Brain microvascular endothelial cell (primary cell): ENCODE measurements around the gene PPP2R3C.

Experiments
- DNase-seq: peaks from one replicate; pipeline ENCODE4 v3.0.0-alpha.2; 2020
- H3K27ac ChIP-seq: fragments of 250-450 bp; sonication (Bioruptor Pico); 2 replicates; pipeline ENCODE4 v1.5.1; 2020; ENCODE audit warnings: mild to moderate bottlenecking, moderate library complexity
- H3K27me3 ChIP-seq: fragments of 250-450 bp; sonication (Bioruptor Pico); replicated peaks from 2 replicates; pipeline ENCODE4 v1.5.1; 2020; ENCODE audit warnings: mild to moderate bottlenecking
- H3K36me3 ChIP-seq: fragments of 250-450 bp; sonication (Bioruptor Pico); replicated peaks from 2 replicates; pipeline ENCODE4 v1.5.1; 2020; ENCODE audit warnings: mild to moderate bottlenecking
- H3K4me3 ChIP-seq: 2 replicates; pipeline ENCODE4 v1.5.1; 2011; ENCODE audit warnings: low read depth, mild to moderate bottlenecking, control low read depth, low read length, moderate library complexity
- in situ Hi-C: cut with HindIII; loops from 2 replicates; pipeline ENCODE4 v1.10.0; 2017; ENCODE audit warnings: low sequenced_read_pairs, low pct_ligation_motif_present
- TF ChIP-seq, protein P1 (sequence below): IDR thresholded peaks from 2 replicates; pipeline ENCODE4 v1.5.1; 2011; ENCODE audit warnings: low read depth, mild to moderate bottlenecking, moderate library complexity, low read length, control low read depth, inconsistent platforms; ENCODE audit errors: missing control alignments

Gene PPP2R3C

DNA sequence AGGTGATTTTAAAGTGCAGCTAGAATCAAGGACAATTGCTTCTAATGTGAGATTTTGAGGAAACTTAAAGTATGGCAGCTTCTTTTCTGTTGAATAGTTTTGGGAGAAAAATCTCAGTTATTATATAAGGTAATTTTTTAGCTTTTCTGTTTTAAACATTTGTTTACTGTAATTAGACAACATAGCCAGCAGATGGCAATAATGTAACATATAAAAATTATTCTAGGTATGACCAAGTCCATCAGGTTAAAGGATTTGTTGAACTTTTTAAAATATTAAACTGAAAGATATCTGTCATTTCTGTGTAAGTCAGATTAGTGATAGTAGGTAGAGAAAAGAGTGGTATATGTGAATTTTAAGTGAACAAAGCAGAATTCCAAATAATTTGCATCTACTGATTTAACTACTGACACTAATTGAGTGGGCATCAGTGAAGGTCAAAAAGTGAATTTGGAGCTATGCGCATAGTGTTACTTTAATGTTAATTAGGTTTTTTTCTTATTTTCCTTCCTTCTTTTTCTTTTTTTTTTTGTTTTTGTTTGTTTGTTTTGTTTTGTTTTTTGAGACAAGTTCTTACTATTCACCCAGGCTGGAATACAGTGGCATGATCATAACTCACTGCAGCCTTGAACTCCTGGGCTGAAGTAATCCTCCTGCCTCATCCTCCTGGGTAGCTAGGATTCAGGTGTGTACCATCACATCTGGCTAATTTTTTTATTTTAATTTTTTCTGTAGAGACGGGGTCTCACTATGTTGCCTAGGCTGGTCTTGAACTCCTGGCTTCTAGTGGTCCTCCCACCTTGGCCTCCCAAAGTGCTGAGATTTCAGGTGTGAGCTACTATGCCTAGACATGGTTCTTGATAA, 19.2 kb upstream of the PPP2R3C start:
- DNase-seq, result no peak
- TF ChIP-seq, protein P1, sequence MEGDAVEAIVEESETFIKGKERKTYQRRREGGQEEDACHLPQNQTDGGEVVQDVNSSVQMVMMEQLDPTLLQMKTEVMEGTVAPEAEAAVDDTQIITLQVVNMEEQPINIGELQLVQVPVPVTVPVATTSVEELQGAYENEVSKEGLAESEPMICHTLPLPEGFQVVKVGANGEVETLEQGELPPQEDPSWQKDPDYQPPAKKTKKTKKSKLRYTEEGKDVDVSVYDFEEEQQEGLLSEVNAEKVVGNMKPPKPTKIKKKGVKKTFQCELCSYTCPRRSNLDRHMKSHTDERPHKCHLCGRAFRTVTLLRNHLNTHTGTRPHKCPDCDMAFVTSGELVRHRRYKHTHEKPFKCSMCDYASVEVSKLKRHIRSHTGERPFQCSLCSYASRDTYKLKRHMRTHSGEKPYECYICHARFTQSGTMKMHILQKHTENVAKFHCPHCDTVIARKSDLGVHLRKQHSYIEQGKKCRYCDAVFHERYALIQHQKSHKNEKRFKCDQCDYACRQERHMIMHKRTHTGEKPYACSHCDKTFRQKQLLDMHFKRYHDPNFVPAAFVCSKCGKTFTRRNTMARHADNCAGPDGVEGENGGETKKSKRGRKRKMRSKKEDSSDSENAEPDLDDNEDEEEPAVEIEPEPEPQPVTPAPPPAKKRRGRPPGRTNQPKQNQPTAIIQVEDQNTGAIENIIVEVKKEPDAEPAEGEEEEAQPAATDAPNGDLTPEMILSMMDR, result no peak

DNA sequence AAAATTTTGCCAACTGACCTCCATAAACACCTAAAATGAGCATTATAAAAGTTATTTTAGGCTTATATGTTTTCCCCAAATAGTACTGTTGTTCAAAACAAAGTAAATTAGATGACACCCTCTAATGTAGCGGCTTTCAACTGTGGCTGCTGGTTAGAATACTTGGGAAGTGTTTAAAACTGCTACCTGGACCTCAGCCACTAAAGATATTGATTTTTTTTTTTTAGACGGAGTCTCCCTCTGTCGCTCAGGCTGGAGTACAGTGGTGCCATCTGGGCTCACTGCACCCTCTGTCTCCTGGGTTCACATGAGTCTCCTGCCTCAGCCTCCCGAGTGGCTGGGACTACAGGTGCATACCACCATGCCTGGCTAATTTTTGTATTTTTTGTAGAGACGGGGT, 16.8 kb upstream of the PPP2R3C start:
- DNase-seq, result no peak
- Histone ChIP-seq H3K27me3 (no peaks in the 10 kb centered on the region), H3K4me3 (no peak overlapping the region), H3K36me3 (no peaks in the 10 kb centered on the region), H3K27ac (no peak overlapping the region)
- in situ Hi-C loops, result no loop called here
- TF ChIP-seq, protein P1, result no peak

More for the DNA sequence above, 19.2 kb upstream of the PPP2R3C start:
- Histone ChIP-seq H3K27me3 (no peaks in the 10 kb centered on the region), H3K36me3 (no peaks in the 10 kb centered on the region), H3K4me3 (no peak overlapping the region), H3K27ac (no peak overlapping the region)
- in situ Hi-C loops, result no loop called here

DNA sequence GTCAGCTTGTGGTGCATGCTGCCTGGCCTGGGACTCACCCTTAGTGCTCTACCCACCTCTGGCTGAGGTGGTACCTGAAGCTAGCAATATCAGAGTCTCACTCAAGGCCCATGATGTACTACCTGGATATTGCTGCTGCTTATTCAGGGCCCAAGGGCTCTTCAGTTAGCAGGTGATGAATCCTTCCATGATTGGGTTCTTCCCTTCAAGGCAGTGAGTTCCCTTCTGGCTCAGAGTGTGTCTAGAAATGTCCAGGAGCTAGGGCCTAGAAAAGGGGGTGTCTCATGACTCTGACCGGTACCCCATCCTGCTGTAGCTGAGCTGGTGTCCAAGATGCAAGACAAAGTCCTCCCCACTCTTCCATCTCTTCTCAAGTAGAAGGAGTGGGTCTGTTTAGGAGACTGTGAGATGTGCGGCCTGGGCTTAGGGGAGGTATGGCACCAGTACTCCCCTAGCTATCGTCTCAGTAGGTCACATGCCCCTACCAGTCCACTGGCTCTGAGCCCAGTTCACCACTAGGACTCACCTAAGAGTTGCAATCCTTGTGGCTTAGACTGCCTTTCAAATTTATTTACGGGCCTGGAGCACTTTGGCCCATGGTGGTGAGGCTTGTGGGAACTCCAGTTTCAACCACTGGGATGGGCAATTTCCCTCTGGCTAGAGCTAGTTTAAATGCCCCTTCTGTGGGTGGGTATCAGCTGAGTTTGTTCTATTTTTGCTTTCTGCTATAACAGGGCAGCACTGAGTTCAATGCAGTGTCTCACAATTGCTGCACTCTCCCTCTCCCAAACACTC, 12.7 kb upstream of the PPP2R3C start:
- no peak for DNase-seq
- H3K4me3 ChIP-seq, result no peak overlapping the region
- TF ChIP-seq, protein P1, result no peak
- H3K36me3 ChIP-seq, result peaks cover 3% of the 10 kb centered on the region
- H3K27me3 ChIP-seq, result no peaks in the 10 kb centered on the region
- no peak overlapping the region for H3K27ac ChIP-seq
- in situ Hi-C loops, result no loop called here

DNA sequence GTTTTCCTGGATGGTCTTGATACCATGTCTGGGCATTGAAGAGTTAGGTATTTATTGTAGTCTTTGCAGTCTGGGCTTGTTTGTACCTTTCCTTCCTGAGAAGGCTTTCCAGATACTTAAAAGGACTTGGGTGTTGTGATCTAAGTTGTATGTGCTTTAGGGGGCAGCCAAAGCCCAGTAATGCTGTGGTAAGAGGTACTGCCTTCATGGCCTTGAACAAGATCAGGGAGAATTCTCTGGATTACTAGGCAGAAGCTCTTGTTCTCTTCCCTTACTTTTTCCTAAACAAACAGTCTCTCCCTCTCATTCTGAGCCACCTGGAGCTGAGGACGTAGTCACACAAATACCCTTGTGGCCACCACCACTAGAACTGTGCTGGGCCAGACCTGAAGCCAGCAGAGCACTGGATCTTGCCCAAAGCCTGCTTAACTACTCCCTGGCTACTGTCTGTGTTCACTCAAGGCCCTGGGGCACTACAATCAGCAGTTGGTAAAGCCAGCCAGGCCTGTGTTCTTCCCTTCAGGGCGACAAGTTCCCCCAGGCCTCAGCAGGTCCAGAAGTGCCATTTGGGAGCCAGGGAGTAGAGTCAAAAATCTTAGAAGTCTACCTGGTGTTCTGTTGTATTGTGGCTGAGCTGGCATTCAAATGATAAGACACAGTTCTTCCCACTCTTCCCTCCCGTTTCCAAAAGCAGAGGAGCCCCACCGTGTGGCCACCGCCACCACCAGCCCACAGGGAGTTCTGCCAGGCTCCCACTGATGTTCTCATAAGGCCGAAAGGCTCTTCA, 11.9 kb upstream of the PPP2R3C start:
- Histone ChIP-seq H3K4me3 (no peak overlapping the region), H3K36me3 (peaks cover 3% of the 10 kb centered on the region), H3K27me3 (no peaks in the 10 kb centered on the region), H3K27ac (no peak overlapping the region)
- peak; percentile 8 for DNase-seq
- in situ Hi-C loops, result no loop called here
- TF ChIP-seq, protein P1, result no peak

DNA sequence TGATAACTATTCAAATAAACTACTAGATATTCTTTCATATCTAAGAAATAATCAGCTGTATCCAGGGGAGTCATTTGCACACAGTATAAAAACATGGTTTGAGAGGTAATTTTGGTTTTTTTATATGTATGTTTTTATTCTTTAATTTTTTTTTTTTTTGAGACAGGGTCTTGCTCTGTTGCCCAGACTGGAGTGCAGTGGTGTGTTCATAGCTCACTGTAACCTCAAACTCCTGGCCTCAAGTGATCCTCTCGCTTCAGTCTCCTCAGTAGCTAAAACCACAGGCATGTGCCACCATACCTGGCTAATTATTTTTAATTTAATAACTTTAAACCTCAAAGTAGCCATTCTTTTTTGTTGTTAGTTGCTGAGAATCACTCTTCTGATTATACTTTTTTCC, 2.3 kb upstream of the PPP2R3C start:
- no peak for DNase-seq
- peaks cover 6% of the 10 kb centered on the region for H3K36me3 ChIP-seq
- in situ Hi-C loops, result no loop called here
- H3K4me3 ChIP-seq, result no peak overlapping the region
- TF ChIP-seq, protein P1, result no peak
- no peaks in the 10 kb centered on the region for H3K27me3 ChIP-seq
- no peak overlapping the region for H3K27ac ChIP-seq
